ENCODE results near the gene DYNLL2. TPM values are rescaled to one million over a fixed set of nuclear protein-coding genes. Genes with fewer than 3 reads are reported as not detected.

DYNLL2 gene
- total RNA-seq, 1 donor from 2014 or later, result 18.8 TPM

DNA sequence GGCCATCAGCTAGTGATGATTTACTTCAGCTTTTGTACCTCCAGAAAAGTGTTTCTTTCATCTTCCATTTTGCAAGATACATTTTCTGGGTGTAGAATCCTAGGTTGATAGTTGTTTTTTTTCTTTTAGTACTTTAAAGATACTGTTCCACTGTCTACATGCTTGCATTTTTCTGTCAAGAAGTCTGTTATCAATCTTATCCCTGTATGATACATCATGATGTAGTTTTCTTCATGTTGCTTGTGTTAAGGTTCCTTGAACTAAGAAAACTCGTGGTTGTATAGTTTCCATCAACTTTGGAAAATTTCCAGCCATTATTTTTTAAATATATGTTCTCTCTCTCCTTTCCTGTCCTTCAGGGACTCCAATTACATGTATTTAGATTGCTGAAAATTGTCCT lies 24.1 kb downstream of the DYNLL2 start:
- Mint-ChIP-seq H3K4me3 (ENCODE audit: unreplicated experiment) (no peak overlapping the region), H3K9me3 (ENCODE audit: unreplicated experiment) (peaks cover 9% of the 10 kb centered on the region), H3K4me1 (ENCODE audit: unreplicated experiment) (no peaks in the 10 kb centered on the region)

DNA sequence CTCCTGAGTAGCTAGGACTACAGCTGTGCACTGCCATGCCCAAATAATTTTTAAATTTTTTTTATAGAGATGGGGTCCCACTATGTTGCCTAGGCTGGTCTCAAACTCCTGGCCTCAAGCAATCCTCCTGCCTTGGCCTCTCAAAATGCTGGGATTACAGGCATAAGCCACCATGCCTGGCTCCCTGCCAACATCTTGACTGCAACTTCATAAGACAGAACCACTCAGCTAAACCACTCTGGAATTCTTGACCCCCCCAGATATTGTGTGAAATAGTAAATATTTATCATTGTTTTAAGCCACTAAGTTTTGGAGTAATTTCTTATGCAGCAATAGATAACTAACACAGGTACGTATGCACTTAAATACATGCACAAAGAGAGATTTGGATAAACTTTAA lies 26.0 kb downstream of the DYNLL2 start:
- TF ChIP-seq, protein P1, sequence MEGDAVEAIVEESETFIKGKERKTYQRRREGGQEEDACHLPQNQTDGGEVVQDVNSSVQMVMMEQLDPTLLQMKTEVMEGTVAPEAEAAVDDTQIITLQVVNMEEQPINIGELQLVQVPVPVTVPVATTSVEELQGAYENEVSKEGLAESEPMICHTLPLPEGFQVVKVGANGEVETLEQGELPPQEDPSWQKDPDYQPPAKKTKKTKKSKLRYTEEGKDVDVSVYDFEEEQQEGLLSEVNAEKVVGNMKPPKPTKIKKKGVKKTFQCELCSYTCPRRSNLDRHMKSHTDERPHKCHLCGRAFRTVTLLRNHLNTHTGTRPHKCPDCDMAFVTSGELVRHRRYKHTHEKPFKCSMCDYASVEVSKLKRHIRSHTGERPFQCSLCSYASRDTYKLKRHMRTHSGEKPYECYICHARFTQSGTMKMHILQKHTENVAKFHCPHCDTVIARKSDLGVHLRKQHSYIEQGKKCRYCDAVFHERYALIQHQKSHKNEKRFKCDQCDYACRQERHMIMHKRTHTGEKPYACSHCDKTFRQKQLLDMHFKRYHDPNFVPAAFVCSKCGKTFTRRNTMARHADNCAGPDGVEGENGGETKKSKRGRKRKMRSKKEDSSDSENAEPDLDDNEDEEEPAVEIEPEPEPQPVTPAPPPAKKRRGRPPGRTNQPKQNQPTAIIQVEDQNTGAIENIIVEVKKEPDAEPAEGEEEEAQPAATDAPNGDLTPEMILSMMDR (IDR thresholded peaks at IDR 0.05), result no peak
- H3K4me3 Mint-ChIP-seq (ENCODE audit: unreplicated experiment), result no peak overlapping the region
- H3K4me1 Mint-ChIP-seq (ENCODE audit: unreplicated experiment), result no peaks in the 10 kb centered on the region

More for the DNA sequence above, 24.1 kb downstream of the DYNLL2 start:
- Mint-ChIP-seq H3K36me3 (ENCODE audit: unreplicated experiment) (peaks cover 2% of the 10 kb centered on the region), H3K27ac (ENCODE audit: unreplicated experiment) (no peak overlapping the region), H3K27me3 (ENCODE audit: unreplicated experiment) (peaks cover 10% of the 10 kb centered on the region)
- no peak for DNase-seq (ENCODE audit: extremely low spot score, unreplicated experiment)
- TF ChIP-seq, protein P1 (IDR thresholded peaks at IDR 0.05), result no peak

DNA sequence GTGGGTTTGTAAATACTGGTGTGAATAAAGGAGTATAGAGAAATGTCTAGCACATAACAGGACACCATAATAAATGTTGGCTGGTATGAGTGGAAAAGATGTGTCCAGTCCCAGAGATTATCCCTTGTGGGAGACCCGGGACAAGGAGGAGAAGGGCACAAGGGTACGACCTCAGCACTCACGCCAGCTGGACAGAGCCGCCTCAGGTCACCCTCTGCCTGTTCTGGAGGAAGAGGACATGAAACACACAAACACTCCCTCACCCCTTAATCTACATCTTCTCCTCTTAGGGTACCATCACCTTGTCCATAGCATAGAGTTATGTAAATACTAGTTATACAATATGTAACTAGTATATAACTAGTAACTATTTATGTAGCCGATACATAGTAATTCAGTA lies 26.8 kb downstream of the DYNLL2 start:
- no peak for DNase-seq (ENCODE audit: extremely low spot score, unreplicated experiment)
- Mint-ChIP-seq H3K27ac (ENCODE audit: unreplicated experiment) (no peak overlapping the region), H3K27me3 (ENCODE audit: unreplicated experiment) (peaks cover 25% of the 10 kb centered on the region), H3K9me3 (ENCODE audit: unreplicated experiment) (peaks cover 9% of the 10 kb centered on the region), H3K4me1 (ENCODE audit: unreplicated experiment) (no peaks in the 10 kb centered on the region), H3K36me3 (ENCODE audit: unreplicated experiment) (peaks cover 2% of the 10 kb centered on the region), H3K4me3 (ENCODE audit: unreplicated experiment) (no peak overlapping the region)
- TF ChIP-seq, protein P1 (IDR thresholded peaks at IDR 0.05), result no peak

More for the DNA sequence above, 26.0 kb downstream of the DYNLL2 start:
- H3K9me3 Mint-ChIP-seq (ENCODE audit: unreplicated experiment), result peaks cover 9% of the 10 kb centered on the region
- no peak for DNase-seq (ENCODE audit: extremely low spot score, unreplicated experiment)
- H3K36me3 Mint-ChIP-seq (ENCODE audit: unreplicated experiment), result peaks cover 2% of the 10 kb centered on the region
- H3K27ac Mint-ChIP-seq (ENCODE audit: unreplicated experiment), result no peak overlapping the region
- H3K27me3 Mint-ChIP-seq (ENCODE audit: unreplicated experiment), result peaks cover 18% of the 10 kb centered on the region

DNA sequence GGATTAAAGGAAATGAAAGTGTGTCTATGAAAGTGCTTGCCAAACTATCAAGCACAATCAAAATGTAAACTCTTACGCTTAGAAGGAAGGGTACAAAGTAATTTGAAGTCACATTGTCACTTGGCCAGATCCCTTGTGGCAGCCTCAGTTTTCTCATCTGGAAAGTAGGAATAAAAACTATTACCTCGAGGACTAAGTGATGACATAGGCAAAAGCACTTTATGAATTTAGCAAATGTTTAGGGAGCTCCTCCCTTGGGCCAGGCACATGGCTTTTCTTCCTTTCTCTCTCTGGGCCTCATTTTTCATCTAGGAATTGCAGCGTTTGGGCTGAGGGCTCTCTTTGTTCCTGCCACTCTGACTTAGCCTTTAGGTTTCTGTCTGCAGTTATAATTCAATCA lies 28.5 kb downstream of the DYNLL2 start:
- TF ChIP-seq, protein P1 (IDR thresholded peaks at IDR 0.05), result no peak
- Mint-ChIP-seq H3K36me3 (ENCODE audit: unreplicated experiment) (peaks cover 2% of the 10 kb centered on the region), H3K27me3 (ENCODE audit: unreplicated experiment) (peaks cover 29% of the 10 kb centered on the region), H3K4me3 (ENCODE audit: unreplicated experiment) (no peak overlapping the region), H3K27ac (ENCODE audit: unreplicated experiment) (no peak overlapping the region), H3K4me1 (ENCODE audit: unreplicated experiment) (no peaks in the 10 kb centered on the region), H3K9me3 (ENCODE audit: unreplicated experiment) (peaks cover 9% of the 10 kb centered on the region)
- DNase-seq (ENCODE audit: extremely low spot score, unreplicated experiment), result no peak

DNA sequence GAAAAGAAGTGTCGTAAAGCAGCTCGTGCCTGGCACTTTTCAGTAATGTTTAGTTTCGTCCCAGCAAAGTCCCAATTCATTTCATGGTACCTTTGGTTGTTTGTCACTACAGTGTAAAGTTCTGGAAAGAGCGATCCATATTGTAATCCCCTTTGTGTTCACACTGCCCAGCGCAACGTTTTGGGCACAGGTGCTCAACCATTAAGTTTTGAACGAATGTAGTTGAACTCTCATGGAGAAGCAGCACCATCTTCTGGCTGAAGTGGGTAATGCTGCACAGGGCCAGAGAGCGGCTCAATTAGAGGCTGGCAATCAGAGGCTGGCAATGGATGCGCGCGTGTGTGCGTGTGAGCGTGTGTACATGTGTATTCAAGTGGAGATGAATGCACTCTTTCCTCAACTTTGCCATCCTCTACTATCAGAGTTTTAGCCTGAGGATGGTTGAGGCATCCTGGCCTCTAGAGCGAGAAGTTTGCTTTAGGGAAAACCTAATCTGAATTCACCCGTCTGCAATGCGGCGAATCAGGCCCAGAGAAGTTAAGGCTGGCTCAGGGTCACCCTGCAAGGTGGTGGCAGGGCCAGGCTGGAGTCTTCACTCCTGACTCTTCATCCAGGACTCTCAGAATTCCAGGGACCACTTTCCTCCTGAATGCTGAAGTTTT lies 29.9 kb downstream of the DYNLL2 start:
- no peaks in the 10 kb centered on the region for H3K4me1 Mint-ChIP-seq (ENCODE audit: unreplicated experiment)
- no peaks in the 10 kb centered on the region for H3K9me3 Mint-ChIP-seq (ENCODE audit: unreplicated experiment)
- H3K27me3 Mint-ChIP-seq (ENCODE audit: unreplicated experiment), result peaks cover 29% of the 10 kb centered on the region
- H3K36me3 Mint-ChIP-seq (ENCODE audit: unreplicated experiment), result no peaks in the 10 kb centered on the region
- H3K27ac Mint-ChIP-seq (ENCODE audit: unreplicated experiment), result no peak overlapping the region
- TF ChIP-seq, protein P1 (IDR thresholded peaks at IDR 0.05), result peak; percentile 95
- DNase-seq (ENCODE audit: extremely low spot score, unreplicated experiment), result peak; percentile 88
- H3K4me3 Mint-ChIP-seq (ENCODE audit: unreplicated experiment), result no peak overlapping the region

Measured in osteocyte (in vitro differentiated cells).